ENCODE data around the gene HERC2. TPM values are rescaled to one million over a fixed set of nuclear protein-coding genes. Genes with fewer than 3 reads are reported as not detected.

Gene HERC2
- total and polyA plus RNA-seq, 2 of the 4 experiments (the other 2 are of a cell fraction) = 20.8 to 28.9 TPM

DNA sequence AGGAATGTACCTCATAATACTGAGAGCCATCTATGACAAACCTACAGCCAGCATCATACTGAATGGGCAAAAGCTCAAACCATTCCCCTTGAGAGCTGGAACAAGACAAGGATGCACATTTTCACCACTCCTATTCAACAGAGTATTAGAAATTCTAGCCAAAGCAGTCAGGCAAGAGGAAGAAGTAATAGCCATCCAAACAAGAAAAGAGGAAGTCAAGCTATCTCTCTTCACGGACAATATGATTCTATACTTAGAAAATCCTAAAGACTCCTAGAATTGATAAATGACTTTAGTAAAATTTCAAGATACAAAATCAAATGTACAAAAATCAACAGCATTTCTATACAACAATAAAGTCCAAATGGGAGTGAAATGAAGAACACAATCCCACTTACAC lies 253.0 kb downstream of the HERC2 start:
- POLR2A ChIA-PET (ENCODE audit: unreplicated experiment) = no interaction called here
- intact Hi-C loops (cut with micrococcal nuclease) = no loop called here
- H4K20me1 ChIP-seq (ENCODE audit: insufficient read depth, low read length) = no peaks in the 10 kb centered on the region
- H3K4me2 ChIP-seq (ENCODE audit: low read depth, low read length) = no peak overlapping the region
- H3K36me3 ChIP-seq (ENCODE audit: control insufficient read depth, insufficient read depth, low read length) = no peaks in the 10 kb centered on the region
- no peak overlapping the region for H2AFZ ChIP-seq (replicated peaks; ENCODE audit: low read length, poor library complexity)
- in situ Hi-C loops (cut with MboI; ENCODE audit: low sequenced_read_pairs) = no loop called here
- H3K4me1 ChIP-seq (ENCODE audit: control insufficient read depth, insufficient read depth, low read length) = no peaks in the 10 kb centered on the region
- CTCF ChIA-PET = no interaction called here
- dilution Hi-C loops (cut with HindIII; ENCODE audit: low sequenced_read_pairs, unreplicated experiment) = no loop called here
- no peak overlapping the region for H3K27ac ChIP-seq (ENCODE audit: insufficient read depth, low read length)
- H3K9ac ChIP-seq (ENCODE audit: low read depth, low read length) = no peak overlapping the region
- no peak overlapping the region for H2BK15ac ChIP-seq (ENCODE audit: low read depth, low read length)
- no peak overlapping the region for H3K4ac ChIP-seq (ENCODE audit: low read depth, low read length)
- H3K9me3 ChIP-seq (ENCODE audit: control insufficient read depth, insufficient read depth, low read length) = no peaks in the 10 kb centered on the region
- H2BK20ac ChIP-seq (ENCODE audit: low read depth, low read length) = no peak overlapping the region
- no peak overlapping the region for H3K4me3 ChIP-seq (ENCODE audit: insufficient read depth, low read depth, low read length)
- no CpG with 5 or more reads among the region's 1 CpG for WGBS, 2 experiments (ENCODE audit: extremely low coverage in 2 of 2, insufficient read length in 1 of 2)
- no peak overlapping the region for H2AK9ac ChIP-seq (replicated peaks; ENCODE audit: low read depth, low read length, poor library complexity)
- no TSS peak for BruUV-seq (replicated peaks)
- no peak overlapping the region for H3K56ac ChIP-seq (ENCODE audit: extremely low read depth, insufficient read depth, low read length)
- H3K23ac ChIP-seq (ENCODE audit: low read depth, low read length) = no peak overlapping the region
- no peak overlapping the region for H4K5ac ChIP-seq (ENCODE audit: low read depth, low read length)
- ATAC-seq (ENCODE audit: low read depth) = no peak
- no peak overlapping the region for H4K8ac ChIP-seq (ENCODE audit: low read depth in 2 of 2, low read length in 2 of 2)
- no peak overlapping the region for H3K14ac ChIP-seq (replicated peaks; ENCODE audit: low read depth, low read length)
- DNase-seq = no peak
- H3K18ac ChIP-seq (ENCODE audit: low read depth, low read length) = no peak overlapping the region
- no peak overlapping the region for H4K91ac ChIP-seq (ENCODE audit: insufficient read depth, low read depth, low read length)
- H2AK5ac ChIP-seq (ENCODE audit: low read depth, low read length) = no peak overlapping the region
- TF ChIP-seq FOS (IDR thresholded peaks at IDR 0.05; ENCODE audit: low read depth, low read length) = no peak
- no peak for TF ChIP-seq MXI1 (IDR thresholded peaks at IDR 0.05; ENCODE audit: borderline replicate concordance, low read depth, low read length)
- no peak for TF ChIP-seq POLR2A (IDR thresholded peaks at IDR 0.05; ENCODE audit: low read depth, low read length)
- TF ChIP-seq, protein P1, sequence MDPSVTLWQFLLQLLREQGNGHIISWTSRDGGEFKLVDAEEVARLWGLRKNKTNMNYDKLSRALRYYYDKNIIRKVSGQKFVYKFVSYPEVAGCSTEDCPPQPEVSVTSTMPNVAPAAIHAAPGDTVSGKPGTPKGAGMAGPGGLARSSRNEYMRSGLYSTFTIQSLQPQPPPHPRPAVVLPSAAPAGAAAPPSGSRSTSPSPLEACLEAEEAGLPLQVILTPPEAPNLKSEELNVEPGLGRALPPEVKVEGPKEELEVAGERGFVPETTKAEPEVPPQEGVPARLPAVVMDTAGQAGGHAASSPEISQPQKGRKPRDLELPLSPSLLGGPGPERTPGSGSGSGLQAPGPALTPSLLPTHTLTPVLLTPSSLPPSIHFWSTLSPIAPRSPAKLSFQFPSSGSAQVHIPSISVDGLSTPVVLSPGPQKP (IDR thresholded peaks at IDR 0.05; ENCODE audit: borderline replicate concordance, low read depth, low read length) = no peak
- TF ChIP-seq CHD1 (IDR thresholded peaks at IDR 0.05; ENCODE audit: low read depth, low read length) = no peak
- no peak for TF ChIP-seq SMC3 (IDR thresholded peaks at IDR 0.05; ENCODE audit: low read depth, low read length)
- TF ChIP-seq, protein P2, sequence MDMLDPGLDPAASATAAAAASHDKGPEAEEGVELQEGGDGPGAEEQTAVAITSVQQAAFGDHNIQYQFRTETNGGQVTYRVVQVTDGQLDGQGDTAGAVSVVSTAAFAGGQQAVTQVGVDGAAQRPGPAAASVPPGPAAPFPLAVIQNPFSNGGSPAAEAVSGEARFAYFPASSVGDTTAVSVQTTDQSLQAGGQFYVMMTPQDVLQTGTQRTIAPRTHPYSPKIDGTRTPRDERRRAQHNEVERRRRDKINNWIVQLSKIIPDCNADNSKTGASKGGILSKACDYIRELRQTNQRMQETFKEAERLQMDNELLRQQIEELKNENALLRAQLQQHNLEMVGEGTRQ (IDR thresholded peaks at IDR 0.05; ENCODE audit: low read depth, low read length) = no peak
- TF ChIP-seq MAZ (IDR thresholded peaks at IDR 0.05; ENCODE audit: borderline replicate concordance, low read depth, low read length) = no peak
- no peak for TF ChIP-seq RAD21 (IDR thresholded peaks at IDR 0.05; ENCODE audit: low read length)
- no peak for TF ChIP-seq CEBPB (IDR thresholded peaks at IDR 0.05; ENCODE audit: low read depth, low read length)
- TF ChIP-seq RFX5 (IDR thresholded peaks at IDR 0.05; ENCODE audit: low read depth, low read length) = no peak
- TF ChIP-seq, protein P3, sequence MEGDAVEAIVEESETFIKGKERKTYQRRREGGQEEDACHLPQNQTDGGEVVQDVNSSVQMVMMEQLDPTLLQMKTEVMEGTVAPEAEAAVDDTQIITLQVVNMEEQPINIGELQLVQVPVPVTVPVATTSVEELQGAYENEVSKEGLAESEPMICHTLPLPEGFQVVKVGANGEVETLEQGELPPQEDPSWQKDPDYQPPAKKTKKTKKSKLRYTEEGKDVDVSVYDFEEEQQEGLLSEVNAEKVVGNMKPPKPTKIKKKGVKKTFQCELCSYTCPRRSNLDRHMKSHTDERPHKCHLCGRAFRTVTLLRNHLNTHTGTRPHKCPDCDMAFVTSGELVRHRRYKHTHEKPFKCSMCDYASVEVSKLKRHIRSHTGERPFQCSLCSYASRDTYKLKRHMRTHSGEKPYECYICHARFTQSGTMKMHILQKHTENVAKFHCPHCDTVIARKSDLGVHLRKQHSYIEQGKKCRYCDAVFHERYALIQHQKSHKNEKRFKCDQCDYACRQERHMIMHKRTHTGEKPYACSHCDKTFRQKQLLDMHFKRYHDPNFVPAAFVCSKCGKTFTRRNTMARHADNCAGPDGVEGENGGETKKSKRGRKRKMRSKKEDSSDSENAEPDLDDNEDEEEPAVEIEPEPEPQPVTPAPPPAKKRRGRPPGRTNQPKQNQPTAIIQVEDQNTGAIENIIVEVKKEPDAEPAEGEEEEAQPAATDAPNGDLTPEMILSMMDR (conservative IDR thresholded peaks at IDR 0.05; ENCODE audit: low read depth, low read length) = no peak
- TF ChIP-seq RCOR1 (IDR thresholded peaks at IDR 0.05; ENCODE audit: insufficient replicate concordance, low read length) = no peak
- no peak for TF ChIP-seq BHLHE40 (IDR thresholded peaks at IDR 0.05; ENCODE audit: low read depth, low read length)
- no peak for TF ChIP-seq NFE2L2 (IDR thresholded peaks at IDR 0.05; ENCODE audit: low read depth, low read length)
- no peaks in the 10 kb centered on the region for H3K79me1 ChIP-seq (ENCODE audit: low read depth in 1 of 2, low read length in 2 of 2)
- no peak overlapping the region for H2BK120ac ChIP-seq (ENCODE audit: low read depth, low read length)
- no peaks in the 10 kb centered on the region for H3K9me1 ChIP-seq (ENCODE audit: insufficient read depth, low read length)
- H2BK5ac ChIP-seq (ENCODE audit: low read depth, low read length, poor library complexity, severe bottlenecking) = no peak overlapping the region
- no peaks in the 10 kb centered on the region for H3K27me3 ChIP-seq (ENCODE audit: control insufficient read depth, insufficient read depth, low read length)
